Measurements from ENCODE around the gene MTMR2. TPM values are rescaled to one million over a fixed set of nuclear protein-coding genes. Genes with fewer than 3 reads are reported as not detected.

The MTMR2 gene
- polyA plus RNA-seq, 1 donor from 2014 or later = 30.9 TPM

- Histone ChIP-seq H3K4me2 (ENCODE audit: low read length) (no peak overlapping the region), H3K79me2 (replicated peaks; ENCODE audit: insufficient read depth, low read length) (no peaks in the 10 kb centered on the region), H3K27me3 (ENCODE audit: insufficient read depth, low read depth, low read length) (no peaks in the 10 kb centered on the region), H3K9me2 (ENCODE audit: insufficient read depth, low read length) (no peaks in the 10 kb centered on the region), H3K36me3 (ENCODE audit: insufficient read depth, low read length) (peaks cover 5% of the 10 kb centered on the region), H3K4me3 (ENCODE audit: low read length) (no peak overlapping the region), H3K9me3 (ENCODE audit: low read length) (no peaks in the 10 kb centered on the region), H4K20me1 (ENCODE audit: insufficient read depth) (no peaks in the 10 kb centered on the region), H3F3A (ENCODE audit: insufficient read depth, low read length, poor library complexity, severe bottlenecking) (no peaks in the 10 kb centered on the region), H3K9ac (ENCODE audit: low read length) (no peak overlapping the region), H2AFZ (ENCODE audit: low read depth, low read length) (no peak overlapping the region), H3K27ac (ENCODE audit: low read length) (no peak overlapping the region)
- TF ChIP-seq TAF1 (IDR thresholded peaks at IDR 0.05; ENCODE audit: low read depth) (no peak), MXI1 (conservative IDR thresholded peaks at IDR 0.05; ENCODE audit: poor library complexity, severe bottlenecking) (no peak), EZH2 (IDR thresholded peaks at IDR 0.05; ENCODE audit: borderline replicate concordance, insufficient read depth, low read length, poor library complexity, severe bottlenecking) (no peak), SMC3 (conservative IDR thresholded peaks at IDR 0.05; ENCODE audit: poor library complexity) (no peak), EP300 (conservative IDR thresholded peaks at IDR 0.05; ENCODE audit: poor library complexity, severe bottlenecking) (no peak), REST (IDR thresholded peaks at IDR 0.05; ENCODE audit: borderline replicate concordance) (no peak), RAD21 (conservative IDR thresholded peaks at IDR 0.05) (no peak), POLR2AphosphoS5 (IDR thresholded peaks at IDR 0.05) (no peak), CTCF (IDR thresholded peaks at IDR 0.05; ENCODE audit: poor library complexity, severe bottlenecking) (no peak)
Measured at GRCh38 chr11:95833378-95833777, 90.5 kb downstream of the MTMR2 start.

GRCh38 chr11:95832763-95833162 lies 91.1 kb downstream of the MTMR2 start:
- H2AFZ ChIP-seq (ENCODE audit: low read depth, low read length) = no peak overlapping the region
- no peak overlapping the region for H3K9ac ChIP-seq (ENCODE audit: low read length)
- no peak for TF ChIP-seq MXI1 (conservative IDR thresholded peaks at IDR 0.05; ENCODE audit: poor library complexity, severe bottlenecking)
- TF ChIP-seq CTCF (IDR thresholded peaks at IDR 0.05; ENCODE audit: poor library complexity, severe bottlenecking) = no peak
- no peak for TF ChIP-seq REST (IDR thresholded peaks at IDR 0.05; ENCODE audit: borderline replicate concordance)
- H3K27ac ChIP-seq (ENCODE audit: low read length) = no peak overlapping the region
- H3K4me2 ChIP-seq (ENCODE audit: low read length) = no peak overlapping the region
- H3K9me3 ChIP-seq (ENCODE audit: low read length) = no peaks in the 10 kb centered on the region
- no peaks in the 10 kb centered on the region for H4K20me1 ChIP-seq (ENCODE audit: insufficient read depth)
- H3K9me2 ChIP-seq (ENCODE audit: insufficient read depth, low read length) = no peaks in the 10 kb centered on the region
- no peaks in the 10 kb centered on the region for H3K79me2 ChIP-seq (replicated peaks; ENCODE audit: insufficient read depth, low read length)
- H3K27me3 ChIP-seq (ENCODE audit: insufficient read depth, low read depth, low read length) = no peaks in the 10 kb centered on the region
- peaks cover 5% of the 10 kb centered on the region for H3K36me3 ChIP-seq (ENCODE audit: insufficient read depth, low read length)
- H3F3A ChIP-seq (ENCODE audit: insufficient read depth, low read length, poor library complexity, severe bottlenecking) = no peaks in the 10 kb centered on the region
- H3K4me3 ChIP-seq (ENCODE audit: low read length) = no peak overlapping the region
